Measurements from ENCODE around the gene NXNL2.

DNA sequence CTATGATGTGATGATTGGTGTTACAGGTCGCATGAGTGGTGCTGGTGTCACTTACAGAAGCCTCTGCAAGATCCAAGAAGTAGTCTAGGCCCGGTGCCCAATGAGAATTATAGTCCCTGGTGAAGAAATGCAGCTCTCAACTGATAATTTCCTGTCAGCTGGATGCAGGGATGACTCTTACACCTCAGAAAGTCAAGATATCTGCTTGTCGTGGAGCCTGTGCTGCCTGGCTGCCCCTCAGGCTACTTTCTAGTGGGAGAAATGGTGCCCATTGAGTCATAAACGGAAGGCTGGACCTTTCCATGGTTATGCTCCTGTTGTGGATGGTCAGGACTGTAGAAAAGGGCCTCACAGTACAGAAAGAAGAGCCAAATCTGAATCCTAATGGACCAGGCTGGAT lies 46.8 kb upstream of the NXNL2 start:
- no peak for TF ChIP-seq TCF7L2 (IDR thresholded peaks at IDR 0.05; ENCODE audit: borderline replicate concordance, extremely low read depth, insufficient read depth, insufficient read length)
- no peak for TF ChIP-seq ZNF274 (IDR thresholded peaks at IDR 0.05; ENCODE audit: low read depth, low read length)
- no peak for TF ChIP-seq RAD21 (IDR thresholded peaks at IDR 0.05; ENCODE audit: low read depth)
- TF ChIP-seq, protein P1, sequence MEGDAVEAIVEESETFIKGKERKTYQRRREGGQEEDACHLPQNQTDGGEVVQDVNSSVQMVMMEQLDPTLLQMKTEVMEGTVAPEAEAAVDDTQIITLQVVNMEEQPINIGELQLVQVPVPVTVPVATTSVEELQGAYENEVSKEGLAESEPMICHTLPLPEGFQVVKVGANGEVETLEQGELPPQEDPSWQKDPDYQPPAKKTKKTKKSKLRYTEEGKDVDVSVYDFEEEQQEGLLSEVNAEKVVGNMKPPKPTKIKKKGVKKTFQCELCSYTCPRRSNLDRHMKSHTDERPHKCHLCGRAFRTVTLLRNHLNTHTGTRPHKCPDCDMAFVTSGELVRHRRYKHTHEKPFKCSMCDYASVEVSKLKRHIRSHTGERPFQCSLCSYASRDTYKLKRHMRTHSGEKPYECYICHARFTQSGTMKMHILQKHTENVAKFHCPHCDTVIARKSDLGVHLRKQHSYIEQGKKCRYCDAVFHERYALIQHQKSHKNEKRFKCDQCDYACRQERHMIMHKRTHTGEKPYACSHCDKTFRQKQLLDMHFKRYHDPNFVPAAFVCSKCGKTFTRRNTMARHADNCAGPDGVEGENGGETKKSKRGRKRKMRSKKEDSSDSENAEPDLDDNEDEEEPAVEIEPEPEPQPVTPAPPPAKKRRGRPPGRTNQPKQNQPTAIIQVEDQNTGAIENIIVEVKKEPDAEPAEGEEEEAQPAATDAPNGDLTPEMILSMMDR (IDR thresholded peaks at IDR 0.05 in 2 of 3, conservative IDR thresholded peaks at IDR 0.05 in 1 of 3; ENCODE audit: borderline replicate concordance in 1 of 3, insufficient read depth in 1 of 3, low read depth in 2 of 3, low read length in 2 of 3) = no peak
- TF ChIP-seq, protein P2, sequence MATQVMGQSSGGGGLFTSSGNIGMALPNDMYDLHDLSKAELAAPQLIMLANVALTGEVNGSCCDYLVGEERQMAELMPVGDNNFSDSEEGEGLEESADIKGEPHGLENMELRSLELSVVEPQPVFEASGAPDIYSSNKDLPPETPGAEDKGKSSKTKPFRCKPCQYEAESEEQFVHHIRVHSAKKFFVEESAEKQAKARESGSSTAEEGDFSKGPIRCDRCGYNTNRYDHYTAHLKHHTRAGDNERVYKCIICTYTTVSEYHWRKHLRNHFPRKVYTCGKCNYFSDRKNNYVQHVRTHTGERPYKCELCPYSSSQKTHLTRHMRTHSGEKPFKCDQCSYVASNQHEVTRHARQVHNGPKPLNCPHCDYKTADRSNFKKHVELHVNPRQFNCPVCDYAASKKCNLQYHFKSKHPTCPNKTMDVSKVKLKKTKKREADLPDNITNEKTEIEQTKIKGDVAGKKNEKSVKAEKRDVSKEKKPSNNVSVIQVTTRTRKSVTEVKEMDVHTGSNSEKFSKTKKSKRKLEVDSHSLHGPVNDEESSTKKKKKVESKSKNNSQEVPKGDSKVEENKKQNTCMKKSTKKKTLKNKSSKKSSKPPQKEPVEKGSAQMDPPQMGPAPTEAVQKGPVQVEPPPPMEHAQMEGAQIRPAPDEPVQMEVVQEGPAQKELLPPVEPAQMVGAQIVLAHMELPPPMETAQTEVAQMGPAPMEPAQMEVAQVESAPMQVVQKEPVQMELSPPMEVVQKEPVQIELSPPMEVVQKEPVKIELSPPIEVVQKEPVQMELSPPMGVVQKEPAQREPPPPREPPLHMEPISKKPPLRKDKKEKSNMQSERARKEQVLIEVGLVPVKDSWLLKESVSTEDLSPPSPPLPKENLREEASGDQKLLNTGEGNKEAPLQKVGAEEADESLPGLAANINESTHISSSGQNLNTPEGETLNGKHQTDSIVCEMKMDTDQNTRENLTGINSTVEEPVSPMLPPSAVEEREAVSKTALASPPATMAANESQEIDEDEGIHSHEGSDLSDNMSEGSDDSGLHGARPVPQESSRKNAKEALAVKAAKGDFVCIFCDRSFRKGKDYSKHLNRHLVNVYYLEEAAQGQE (IDR thresholded peaks at IDR 0.05; ENCODE audit: low read depth) = no peak
- TF ChIP-seq POLR2A (IDR thresholded peaks at IDR 0.05; ENCODE audit: borderline replicate concordance, extremely low read depth, insufficient read depth, insufficient read length) = no peak
- TF ChIP-seq EZH2phosphoT487 (IDR thresholded peaks at IDR 0.05; ENCODE audit: borderline replicate concordance) = no peak
- no peak for TF ChIP-seq YY1 (IDR thresholded peaks at IDR 0.05; ENCODE audit: extremely low read depth, insufficient replicate concordance, low read depth, low read length)
- TF ChIP-seq CBX3 (IDR thresholded peaks at IDR 0.05; ENCODE audit: low read depth) = no peak
- no peak for TF ChIP-seq POLR2AphosphoS5 (IDR thresholded peaks at IDR 0.05; ENCODE audit: low read depth, low read length)

Measured in HCT116 (cell line).